ENCODE measurements around the gene POLR1A. TPM values are rescaled to one million over a fixed set of nuclear protein-coding genes. Genes with fewer than 3 reads are reported as not detected.
A peak's percentile ranks its signal among the peaks of the same experiment; 100 is the strongest.

The POLR1A gene
- total RNA-seq, 1 donor from 2014 or later = 61.6 TPM

GRCh38 chr2:86075886-86076285, 29.8 kb downstream of the POLR1A start:
- H3K4me1 Mint-ChIP-seq = no peaks in the 10 kb centered on the region
- no peaks in the 10 kb centered on the region for H3K27me3 Mint-ChIP-seq (ENCODE audit: low read depth)
- peaks cover 34% of the 10 kb centered on the region for H3K36me3 Mint-ChIP-seq
- TF ChIP-seq CTCF (IDR thresholded peaks at IDR 0.05; ENCODE audit: unreplicated experiment) = no peak
- no peak for DNase-seq (ENCODE audit: low spot score in 2 of 2, unreplicated experiment in 2 of 2)
- peaks cover 4% of the 10 kb centered on the region for H3K9me3 Mint-ChIP-seq
- no peak overlapping the region for H3K27ac Mint-ChIP-seq
- no peak overlapping the region for H3K4me3 Mint-ChIP-seq

GRCh38 chr2:86074811-86075210, 30.9 kb downstream of the POLR1A start:
- peaks cover 7% of the 10 kb centered on the region for H3K9me3 Mint-ChIP-seq
- DNase-seq (ENCODE audit: low spot score in 2 of 2, unreplicated experiment in 2 of 2) = no peak
- H3K36me3 Mint-ChIP-seq = peaks cover 36% of the 10 kb centered on the region
- no peak for TF ChIP-seq CTCF (IDR thresholded peaks at IDR 0.05; ENCODE audit: unreplicated experiment)
- no peak overlapping the region for H3K4me3 Mint-ChIP-seq
- no peaks in the 10 kb centered on the region for H3K4me1 Mint-ChIP-seq
- no peaks in the 10 kb centered on the region for H3K27me3 Mint-ChIP-seq (ENCODE audit: low read depth)
- no peak overlapping the region for H3K27ac Mint-ChIP-seq

- no peak for DNase-seq (ENCODE audit: low spot score in 2 of 2, unreplicated experiment in 2 of 2)
- Mint-ChIP-seq H3K4me3 (no peak overlapping the region), H3K4me1 (no peaks in the 10 kb centered on the region), H3K27ac (no peak overlapping the region), H3K9me3 (peaks cover 7% of the 10 kb centered on the region), H3K27me3 (ENCODE audit: low read depth) (no peaks in the 10 kb centered on the region), H3K36me3 (peaks cover 39% of the 10 kb centered on the region)
- TF ChIP-seq CTCF (IDR thresholded peaks at IDR 0.05; ENCODE audit: unreplicated experiment) = no peak
Measured at GRCh38 chr2:86074256-86074655, 31.4 kb downstream of the POLR1A start.

- no peaks in the 10 kb centered on the region for H3K4me1 Mint-ChIP-seq
- H3K36me3 Mint-ChIP-seq = peaks cover 43% of the 10 kb centered on the region
- no peak overlapping the region for H3K27ac Mint-ChIP-seq
- H3K9me3 Mint-ChIP-seq = peaks cover 7% of the 10 kb centered on the region
- no peak for TF ChIP-seq CTCF (IDR thresholded peaks at IDR 0.05; ENCODE audit: unreplicated experiment)
- H3K4me3 Mint-ChIP-seq = no peak overlapping the region
- no peak for DNase-seq (ENCODE audit: low spot score in 2 of 2, unreplicated experiment in 2 of 2)
- H3K27me3 Mint-ChIP-seq (ENCODE audit: low read depth) = no peaks in the 10 kb centered on the region
Measured at GRCh38 chr2:86073225-86073624, 32.5 kb downstream of the POLR1A start.

GRCh38 chr2:86072271-86072858, 33.3 kb downstream of the POLR1A start:
- Mint-ChIP-seq H3K4me3 (no peak overlapping the region), H3K4me1 (no peaks in the 10 kb centered on the region), H3K9me3 (peaks cover 7% of the 10 kb centered on the region), H3K36me3 (peaks cover 39% of the 10 kb centered on the region), H3K27me3 (ENCODE audit: low read depth) (no peaks in the 10 kb centered on the region), H3K27ac (peak overlapping the region; percentile 21)
- TF ChIP-seq CTCF (IDR thresholded peaks at IDR 0.05; ENCODE audit: unreplicated experiment) = no peak
- no peak for DNase-seq (ENCODE audit: low spot score in 2 of 2, unreplicated experiment in 2 of 2)

GRCh38 chr2:86070868-86071267, 34.8 kb downstream of the POLR1A start:
- Mint-ChIP-seq H3K9me3 (peaks cover 7% of the 10 kb centered on the region), H3K4me1 (peaks cover under 1% of the 10 kb centered on the region), H3K4me3 (no peak overlapping the region), H3K27ac (no peak overlapping the region), H3K36me3 (peaks cover 39% of the 10 kb centered on the region), H3K27me3 (ENCODE audit: low read depth) (no peaks in the 10 kb centered on the region)
- TF ChIP-seq CTCF (IDR thresholded peaks at IDR 0.05; ENCODE audit: unreplicated experiment) = no peak
- no peak for DNase-seq (ENCODE audit: low spot score in 2 of 2, unreplicated experiment in 2 of 2)

All from mesothelial cell of epicardium (in vitro differentiated cells).